Effector memory CD4-positive, alpha-beta T cell (primary cell): ENCODE results near the gene VMAC.
"Not testable (repeated sequence)": the region's sequence is repeated elsewhere in the genome, so short reads cannot be mapped to it uniquely, and the experiment has no call there.

Experiments used
- DNase-seq, 3 donors: peaks; one replicate each; pipeline ENCODE4 v3.0.0-alpha.2; 2020
- H3K27ac ChIP-seq: 2 replicates; pipeline ENCODE4 v1.7.0; 2013; ENCODE audit warnings: mild to moderate bottlenecking, low read length, moderate library complexity; ENCODE audit not compliant: insufficient read depth, poor library complexity, severe bottlenecking
- H3K27me3 ChIP-seq: replicated peaks from 2 replicates; pipeline ENCODE4 v1.7.0; 2013; ENCODE audit warnings: mild to moderate bottlenecking, low read length; ENCODE audit not compliant: insufficient read depth, control insufficient read depth, poor library complexity, severe bottlenecking
- H3K36me3 ChIP-seq: 2 replicates; pipeline ENCODE4 v1.7.0; 2013; ENCODE audit warnings: mild to moderate bottlenecking, low read length, moderate library complexity; ENCODE audit not compliant: control insufficient read depth, insufficient read depth
- H3K4me1 ChIP-seq: 2 replicates; pipeline ENCODE4 v1.7.0; 2013; ENCODE audit warnings: low read length, mild to moderate bottlenecking; ENCODE audit not compliant: control insufficient read depth, insufficient read depth, poor library complexity, severe bottlenecking
- H3K4me3 ChIP-seq: 2 replicates; pipeline ENCODE4 v1.7.0; 2013; ENCODE audit warnings: low read length, low read depth, mild to moderate bottlenecking; ENCODE audit not compliant: insufficient read depth, poor library complexity, severe bottlenecking
- H3K9me3 ChIP-seq: 2 replicates; pipeline ENCODE4 v1.7.0; 2013; ENCODE audit warnings: mild to moderate bottlenecking, low read length, moderate library complexity; ENCODE audit not compliant: control insufficient read depth
- total RNA-seq, 3 donors: gene quantifications; one replicate each; lab custom pipeline; 2026; lab: John Stamatoyannopoulos, UW

Gene VMAC
- 19.8 to 35.2 (median 32.0) reads per million in 3 donors for total RNA-seq

DNA sequence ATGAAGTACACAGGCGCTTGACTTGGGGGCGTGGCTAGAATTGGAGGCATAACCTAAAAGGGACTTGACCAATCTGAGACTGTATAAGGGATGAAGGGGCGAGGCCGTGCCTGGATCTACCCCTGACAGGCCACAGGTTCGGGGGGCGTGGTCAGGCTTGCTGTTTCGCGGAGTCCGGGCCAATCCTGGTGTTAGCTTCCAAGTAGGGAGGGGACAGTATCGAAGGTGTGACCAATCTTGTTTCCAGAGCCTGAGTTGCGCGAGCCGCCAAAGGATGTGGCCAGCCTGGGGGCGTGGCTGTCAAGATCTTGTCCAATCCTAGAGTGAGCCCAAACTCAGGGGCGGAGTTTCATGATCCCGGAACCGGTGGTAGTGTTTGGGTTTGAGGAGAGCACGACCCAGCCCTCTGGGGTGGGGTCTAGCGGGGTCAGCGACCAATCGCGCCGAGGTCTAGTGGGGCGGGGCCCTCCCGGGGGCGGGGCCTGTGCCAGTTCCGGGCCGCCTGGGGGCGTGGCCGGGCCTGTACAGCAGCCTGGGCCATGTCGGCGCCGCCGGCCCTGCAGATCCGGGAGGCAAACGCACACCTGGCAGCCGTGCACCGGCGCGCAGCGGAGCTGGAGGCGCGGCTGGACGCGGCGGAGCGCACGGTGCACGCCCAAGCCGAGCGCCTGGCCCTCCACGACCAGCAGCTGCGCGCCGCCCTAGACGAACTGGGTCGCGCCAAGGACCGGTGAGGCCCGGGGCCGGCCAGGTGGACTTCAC lies at the start of gene VMAC:
VMAC (plus strand) TSS at position 521 of the 762 bp plus-strand sequence; CDS start at position 540, 19 bp downstream.
- peak; percentile 100 for DNase-seq
- Histone ChIP-seq H3K4me3 (peak within 1 kb of the TSS; percentile 81), H3K27me3 (no peaks in the 10 kb centered on the region), H3K9me3 (no peaks in the 10 kb centered on the region), H3K36me3 (peaks cover 7% of the 10 kb centered on the region), H3K27ac (peak within 1 kb of the TSS; percentile 81), H3K4me1 (peaks cover 13% of the 10 kb centered on the region)

GRCh38 chr19:5855151-5855550 lies 49.5 kb upstream of the VMAC start:
- H3K36me3 ChIP-seq, H3K27ac ChIP-seq, H3K4me3 ChIP-seq, DNase-seq, H3K9me3 ChIP-seq, H3K4me1 ChIP-seq, H3K27me3 ChIP-seq: not testable (repeated sequence)

GRCh38 chr19:5857203-5858081 lies 47.2 kb upstream of the VMAC start:
- Histone ChIP-seq H3K9me3 (no peaks in the 10 kb centered on the region), H3K27me3 (no peaks in the 10 kb centered on the region), H3K27ac (no peak overlapping the region), H3K36me3 (no peaks in the 10 kb centered on the region), H3K4me1 (no peaks in the 10 kb centered on the region), H3K4me3 (no peak overlapping the region)
- no peak for DNase-seq

GRCh38 chr19:5863030-5863665 lies 41.5 kb upstream of the VMAC start:
- Histone ChIP-seq H3K36me3 (no peaks in the 10 kb centered on the region), H3K4me1 (no peaks in the 10 kb centered on the region), H3K27ac (no peak overlapping the region), H3K9me3 (no peaks in the 10 kb centered on the region), H3K27me3 (no peaks in the 10 kb centered on the region), H3K4me3 (no peak overlapping the region)
- no peak for DNase-seq

DNA sequence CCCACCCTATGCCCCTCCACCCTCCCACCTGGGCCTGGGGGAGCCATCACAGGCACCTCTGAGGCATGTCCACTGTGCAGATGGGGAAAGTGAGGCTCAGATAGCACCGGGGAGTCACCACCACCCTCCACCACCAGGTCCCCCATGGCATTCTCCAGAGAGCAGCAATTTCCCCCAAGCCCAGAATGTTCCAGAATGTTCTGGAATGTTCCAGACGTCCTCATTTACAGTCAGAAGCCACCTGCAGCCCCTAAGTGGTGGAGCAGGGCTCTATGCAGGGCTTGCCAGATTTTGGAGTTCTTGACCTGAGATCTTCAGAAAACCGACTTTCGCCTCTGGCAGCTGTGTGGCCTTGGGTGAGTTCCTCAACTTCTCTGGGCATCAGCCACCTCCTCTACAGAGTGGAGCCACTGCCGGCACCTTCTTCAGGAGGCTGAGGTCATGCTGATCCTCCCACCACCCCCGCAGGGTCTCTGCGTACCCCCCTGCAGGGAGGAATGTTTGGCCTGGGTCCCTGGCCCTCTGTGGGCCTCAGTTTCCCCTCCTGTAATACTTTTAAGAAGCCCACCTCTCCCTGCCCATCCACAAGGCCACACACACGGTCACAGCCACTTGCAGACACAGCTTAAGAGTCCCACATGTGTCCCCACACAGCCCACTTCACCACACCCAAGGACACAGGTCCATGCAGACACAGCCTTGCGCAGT lies 40.5 kb upstream of the VMAC start:
- no peak for DNase-seq
- H3K4me1 ChIP-seq, result no peaks in the 10 kb centered on the region
- no peaks in the 10 kb centered on the region for H3K9me3 ChIP-seq
- H3K27ac ChIP-seq, result no peak overlapping the region
- H3K36me3 ChIP-seq, result no peaks in the 10 kb centered on the region
- H3K27me3 ChIP-seq, result no peaks in the 10 kb centered on the region
- no peak overlapping the region for H3K4me3 ChIP-seq

DNA sequence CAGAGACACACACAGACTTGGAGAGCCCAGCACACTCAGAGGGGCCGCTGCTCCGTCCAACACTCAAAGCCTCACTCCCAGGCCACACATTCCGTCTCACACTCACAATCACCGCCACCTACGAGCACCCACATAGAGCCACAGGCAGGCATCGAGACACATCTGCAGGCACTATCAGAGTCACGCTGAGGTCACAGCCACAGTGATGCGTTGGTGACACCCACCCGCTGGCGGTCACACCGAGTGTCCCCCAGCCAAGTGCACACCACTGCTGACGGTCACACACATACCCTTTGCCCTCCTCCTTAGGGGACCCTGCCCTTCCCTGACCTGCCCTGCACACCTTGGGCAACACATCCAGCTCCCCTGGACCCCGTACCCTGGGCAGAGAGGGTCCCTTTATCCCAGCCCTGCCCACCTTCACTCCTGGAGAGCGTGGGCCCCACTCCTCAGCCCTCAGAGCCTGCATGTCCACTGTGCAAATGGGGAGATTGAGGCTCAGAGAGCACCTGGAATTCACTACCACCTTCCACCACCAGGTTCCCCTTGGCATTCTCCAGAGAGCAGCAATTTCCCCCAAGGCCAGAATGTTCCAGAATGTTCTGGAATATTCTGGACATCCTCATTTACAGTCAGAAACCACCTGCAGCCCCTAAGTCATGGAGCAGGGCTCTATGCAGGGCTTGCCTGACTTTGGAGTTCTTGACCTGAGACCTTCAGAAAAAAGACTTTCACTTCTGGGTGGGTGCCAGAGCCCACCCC lies 39.8 kb upstream of the VMAC start:
- no peaks in the 10 kb centered on the region for H3K9me3 ChIP-seq
- DNase-seq, result no peak
- no peaks in the 10 kb centered on the region for H3K36me3 ChIP-seq
- no peak overlapping the region for H3K27ac ChIP-seq
- H3K27me3 ChIP-seq, result no peaks in the 10 kb centered on the region
- no peaks in the 10 kb centered on the region for H3K4me1 ChIP-seq
- no peak overlapping the region for H3K4me3 ChIP-seq

DNA sequence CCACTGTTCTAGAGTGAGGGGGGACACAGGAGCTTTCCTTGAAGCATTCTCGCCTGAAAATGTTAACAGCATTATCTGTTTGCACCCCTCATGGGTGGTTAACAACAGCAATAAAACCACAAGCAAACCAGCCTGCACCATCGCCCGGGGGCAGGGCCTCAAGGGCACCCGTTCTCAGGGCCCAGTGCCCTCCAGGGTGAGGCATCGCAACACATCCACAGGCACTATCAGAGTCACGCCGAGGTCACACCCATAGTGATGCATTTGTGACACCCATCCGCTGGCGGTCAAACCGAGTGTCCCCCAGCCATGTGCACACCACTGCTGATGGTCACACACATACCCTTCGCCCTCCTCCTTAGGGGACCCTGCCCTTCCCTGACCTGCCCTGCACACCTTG lies 38.9 kb upstream of the VMAC start:
- DNase-seq, result no peak
- no peak overlapping the region for H3K4me3 ChIP-seq
- H3K36me3 ChIP-seq, result no peaks in the 10 kb centered on the region
- H3K9me3 ChIP-seq, result no peaks in the 10 kb centered on the region
- H3K27ac ChIP-seq, result no peak overlapping the region
- no peaks in the 10 kb centered on the region for H3K27me3 ChIP-seq
- no peaks in the 10 kb centered on the region for H3K4me1 ChIP-seq

- DNase-seq, result no peak
- Histone ChIP-seq H3K36me3 (no peaks in the 10 kb centered on the region), H3K4me3 (no peak overlapping the region), H3K4me1 (no peaks in the 10 kb centered on the region), H3K27me3 (no peaks in the 10 kb centered on the region), H3K27ac (no peak overlapping the region), H3K9me3 (no peaks in the 10 kb centered on the region)
These were observed 37.2 kb upstream of the VMAC start for GRCh38 chr19:5867201-5868136.
